NOMO-1 treated with dmso at 0.1 percent for 144 hours (cell line): ENCODE data around the gene ADIPOR2.

Experiments used
- DNase-seq: peaks from one replicate; lab custom pipeline; 2025; ENCODE audit not compliant: unreplicated experiment; lab: John Stamatoyannopoulos, UW

The ADIPOR2 gene

DNA sequence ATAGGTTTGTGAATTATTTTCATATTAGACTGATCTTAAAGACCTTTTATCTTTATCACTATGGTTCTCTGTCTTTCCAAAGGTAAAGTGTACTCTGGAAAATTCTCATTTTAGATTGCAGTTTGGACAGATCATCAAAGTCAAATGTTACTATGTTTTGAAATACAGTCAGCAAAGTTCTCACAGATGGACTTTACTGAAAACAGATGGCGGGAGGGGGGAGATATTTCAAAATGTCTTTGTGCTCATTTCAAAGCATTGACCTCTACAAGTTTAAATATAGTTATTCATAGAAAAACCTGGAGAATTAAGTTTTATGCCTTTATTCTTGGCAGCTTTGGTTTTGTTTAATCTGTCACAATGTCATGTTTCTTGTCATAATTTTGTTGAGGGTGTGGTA lies 77.7 kb downstream of the ADIPOR2 start:
- no peak for DNase-seq

DNA sequence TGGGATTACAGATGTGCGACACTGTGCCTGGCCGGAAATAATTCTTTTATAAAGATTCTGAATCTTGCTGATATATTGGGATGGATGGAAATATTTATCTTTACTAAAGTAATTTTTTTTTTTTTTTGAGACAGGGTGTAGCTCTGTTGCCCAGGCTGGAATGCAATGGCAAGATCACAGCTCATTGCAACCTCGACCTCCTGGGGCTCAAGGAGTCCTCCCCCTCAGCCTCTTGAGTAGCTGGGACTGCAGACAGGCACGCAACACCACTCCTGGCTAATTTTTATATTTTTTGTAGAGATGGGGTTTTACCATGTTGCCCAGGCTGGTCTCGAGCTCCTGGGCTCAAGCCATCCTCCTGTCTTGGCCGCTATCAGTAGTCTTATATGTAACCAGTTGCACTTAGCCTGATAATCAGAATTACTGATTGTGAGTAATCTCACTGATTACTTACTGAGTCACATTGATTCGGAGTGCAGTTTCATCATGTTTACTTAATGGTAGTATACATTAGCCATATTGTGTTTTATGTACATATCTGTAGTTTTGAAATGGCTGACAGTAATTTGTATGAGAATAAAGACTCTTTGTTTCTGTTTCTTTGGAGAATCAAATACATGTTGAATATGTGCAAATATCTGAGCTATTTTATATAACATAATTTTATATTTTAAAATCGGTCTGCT lies 79.1 kb downstream of the ADIPOR2 start:
- DNase-seq = no peak

DNA sequence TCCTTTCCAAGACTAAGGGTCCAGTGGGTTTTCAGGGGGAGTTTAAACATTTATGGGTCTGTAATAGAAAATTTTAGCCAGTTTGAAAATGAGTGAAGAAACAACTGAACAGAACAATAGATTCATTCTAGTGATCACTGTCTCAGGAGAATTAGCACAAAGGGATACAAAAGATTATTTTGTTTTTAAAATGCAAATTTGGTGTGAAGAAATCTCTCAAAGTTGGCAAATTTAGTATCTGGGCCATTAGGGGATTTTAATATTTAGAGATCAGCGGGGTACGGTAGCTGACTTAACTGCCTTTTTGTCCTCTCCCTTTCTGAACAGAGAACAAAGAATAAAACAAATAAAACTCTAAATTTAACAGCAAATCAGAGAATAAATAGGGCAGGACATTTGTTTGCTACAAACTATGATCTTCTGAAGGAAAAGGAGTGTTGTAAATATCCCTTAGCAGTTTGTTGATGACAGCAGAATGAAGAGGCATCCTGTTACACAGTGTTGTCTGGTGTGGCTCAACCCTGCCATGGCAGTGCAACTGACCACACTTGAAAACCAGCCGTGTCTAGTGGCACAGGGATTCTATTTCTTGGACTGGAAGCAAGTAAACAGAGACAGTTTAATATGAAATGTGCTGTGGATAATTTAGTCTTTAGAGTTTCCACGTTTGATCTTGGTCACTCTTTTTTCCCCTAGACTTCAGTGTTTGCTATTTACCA lies 83.2 kb downstream of the ADIPOR2 start:
- DNase-seq = no peak

DNA sequence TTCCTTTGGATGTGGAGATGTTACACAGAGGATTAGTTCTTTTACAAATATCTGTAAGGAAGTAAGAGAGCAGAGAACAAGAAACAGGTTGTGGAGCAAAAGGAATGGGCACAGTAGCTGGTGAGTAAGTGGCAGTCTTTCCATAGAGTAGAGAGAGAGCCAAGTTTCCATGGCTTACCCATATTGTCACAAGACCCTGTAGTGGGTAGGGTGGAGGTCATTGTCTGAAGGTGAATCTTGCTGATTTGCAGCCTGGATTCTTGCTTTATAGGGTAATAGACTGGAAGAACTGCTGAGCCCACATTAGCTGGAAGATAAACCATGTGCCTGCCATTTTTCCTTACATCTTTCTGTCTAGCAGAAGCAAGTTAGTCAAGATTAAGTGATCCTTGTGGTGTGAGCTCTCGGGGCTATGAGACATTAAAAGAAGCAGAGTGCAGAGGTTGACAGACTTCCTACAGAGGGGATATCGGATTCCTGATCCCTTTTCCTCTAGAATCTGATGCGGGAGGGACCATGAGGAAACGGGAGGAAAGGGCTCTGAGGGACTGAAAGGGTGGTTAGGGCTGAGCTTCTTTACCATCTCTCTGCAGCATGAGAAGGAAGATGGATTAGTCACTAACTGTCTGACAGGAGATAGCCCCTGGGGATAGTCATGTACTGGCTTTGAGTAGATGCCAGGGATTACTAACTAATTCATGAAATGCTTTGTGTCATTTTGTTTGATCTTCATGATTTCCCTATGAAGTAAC lies 85.5 kb downstream of the ADIPOR2 start:
- DNase-seq = no peak

DNA sequence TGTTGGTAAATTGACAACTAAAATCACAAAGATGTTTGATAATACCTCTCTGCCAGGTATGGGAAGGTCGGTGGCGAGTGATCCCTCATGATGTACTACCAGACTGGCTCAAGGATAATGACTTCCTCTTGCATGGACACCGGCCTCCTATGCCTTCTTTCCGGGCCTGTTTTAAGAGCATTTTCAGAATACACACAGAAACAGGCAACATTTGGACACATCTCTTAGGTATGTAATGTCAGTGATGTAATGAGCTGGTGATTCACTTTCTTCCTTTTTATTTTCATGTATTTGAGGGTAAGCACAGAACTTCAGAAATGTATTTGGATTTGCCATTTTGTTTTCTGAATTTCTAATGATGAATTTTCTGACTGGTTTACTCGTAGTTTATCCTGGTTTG lies 86.9 kb downstream of the ADIPOR2 start:
- no peak for DNase-seq

DNA sequence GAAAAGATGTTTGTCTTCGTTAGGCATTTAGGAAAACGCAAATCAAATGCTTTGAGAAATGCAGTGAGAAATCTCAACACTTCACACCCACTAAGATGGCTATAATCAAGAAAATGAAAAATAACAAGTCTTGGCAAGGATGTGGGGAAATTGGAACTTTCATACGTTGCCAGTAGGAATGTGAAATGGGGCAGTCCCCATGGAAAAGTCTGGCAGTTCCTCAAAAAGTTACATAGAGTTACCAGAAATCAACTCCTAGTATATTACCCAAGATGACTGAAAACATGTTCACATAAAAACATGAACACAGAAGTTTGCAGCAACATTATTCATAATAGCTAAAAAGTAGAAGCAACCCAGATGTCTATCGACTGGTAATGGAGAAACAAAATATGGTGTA lies 88.0 kb downstream of the ADIPOR2 start:
- DNase-seq = no peak

DNA sequence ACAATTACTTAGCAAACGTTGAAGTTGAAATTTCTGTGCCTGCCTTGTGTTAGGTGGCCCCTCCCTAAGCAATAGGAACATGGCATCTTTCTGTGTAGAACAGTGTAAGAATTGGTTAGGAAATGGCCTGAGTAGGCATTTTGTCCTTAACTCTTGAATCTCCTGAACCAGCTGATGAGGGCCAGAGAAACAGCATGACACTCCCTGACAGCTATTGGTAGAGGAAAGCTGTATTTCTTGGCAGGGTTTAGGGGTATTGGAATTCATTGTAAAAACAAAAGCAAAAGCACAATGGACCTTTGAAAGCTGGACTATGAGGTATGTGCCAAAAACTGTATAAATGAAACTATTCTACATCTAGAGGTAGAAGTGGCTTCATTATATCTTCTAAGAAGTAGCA lies 88.9 kb downstream of the ADIPOR2 start:
- no peak for DNase-seq

DNA sequence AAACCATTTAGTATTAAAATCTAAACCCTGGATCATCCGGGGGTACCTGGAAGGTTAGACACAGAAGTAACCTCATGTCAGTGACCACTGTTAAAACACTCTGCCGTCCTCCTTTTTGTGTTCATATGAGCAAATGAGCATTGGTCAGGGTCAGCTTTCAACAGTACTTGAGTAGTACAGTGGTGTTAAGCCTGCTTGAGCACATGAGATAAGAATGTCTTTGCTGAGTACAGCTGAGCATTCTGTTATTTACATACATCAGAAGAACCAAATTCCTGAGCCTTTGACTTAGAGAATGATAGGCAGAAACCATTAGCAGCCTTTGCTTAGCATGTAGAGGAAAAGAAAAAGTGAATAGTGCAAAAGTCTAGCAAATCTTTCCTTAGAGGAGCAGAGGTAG lies 90.9 kb downstream of the ADIPOR2 start:
- DNase-seq = no peak

DNA sequence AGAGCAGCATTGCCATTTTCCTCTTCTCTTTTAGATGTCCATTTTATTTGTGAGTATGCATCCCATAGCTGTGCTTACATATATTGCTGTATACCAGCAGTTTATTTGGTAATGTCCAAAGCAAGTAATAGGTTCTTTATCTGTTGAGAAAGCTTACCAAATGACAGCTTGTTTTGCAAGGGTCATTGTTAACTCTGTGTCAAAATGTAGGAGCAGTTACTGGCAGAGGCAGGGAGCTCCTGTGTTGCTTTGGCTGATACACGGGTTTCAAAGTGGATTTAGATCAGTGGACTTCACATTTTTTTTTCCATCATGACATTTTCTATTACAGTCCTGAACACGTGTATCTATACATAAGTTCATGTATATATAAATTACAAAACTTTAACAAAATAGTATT lies 91.3 kb downstream of the ADIPOR2 start:
- no peak for DNase-seq

DNA sequence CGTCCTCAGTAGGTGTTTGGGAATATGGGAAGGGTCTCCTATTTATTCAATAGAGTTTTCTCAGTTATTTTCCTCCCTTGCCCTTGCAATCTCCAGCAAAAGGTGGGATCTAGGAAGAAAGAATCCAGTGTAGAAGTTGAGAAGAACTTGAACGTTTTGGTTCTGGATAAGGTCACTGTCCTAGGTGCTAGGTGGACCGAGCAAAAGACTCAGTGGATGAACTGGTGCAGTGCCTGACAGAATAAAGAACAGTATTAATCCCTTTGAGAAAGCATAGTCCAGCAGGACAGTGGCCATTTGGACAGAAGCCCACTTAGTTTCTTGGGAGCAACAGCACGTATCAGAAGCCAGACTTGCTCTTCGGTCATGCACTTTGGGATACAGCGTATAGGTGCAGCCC lies 96.8 kb downstream of the ADIPOR2 start:
- no peak for DNase-seq

DNA sequence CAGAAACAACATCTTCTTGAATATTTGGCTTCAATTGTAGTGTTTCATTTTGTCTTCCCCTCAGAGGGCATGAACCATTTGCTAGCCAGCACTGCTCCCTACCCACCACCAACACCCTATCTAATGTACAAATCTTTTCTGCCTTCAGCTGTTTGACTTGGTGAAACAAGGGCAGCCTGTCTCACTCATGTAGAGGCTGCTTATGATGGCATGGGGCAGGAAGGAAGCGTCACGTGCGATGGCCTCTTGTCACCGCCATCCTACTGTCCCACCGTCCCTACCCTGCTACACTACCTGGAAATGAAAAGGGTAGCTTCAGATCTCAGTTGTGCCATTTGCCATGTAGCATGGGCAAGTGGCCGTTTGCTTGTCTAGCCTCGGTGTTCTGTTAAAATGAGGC lies 99.6 kb downstream of the ADIPOR2 start:
- no peak for DNase-seq

DNA sequence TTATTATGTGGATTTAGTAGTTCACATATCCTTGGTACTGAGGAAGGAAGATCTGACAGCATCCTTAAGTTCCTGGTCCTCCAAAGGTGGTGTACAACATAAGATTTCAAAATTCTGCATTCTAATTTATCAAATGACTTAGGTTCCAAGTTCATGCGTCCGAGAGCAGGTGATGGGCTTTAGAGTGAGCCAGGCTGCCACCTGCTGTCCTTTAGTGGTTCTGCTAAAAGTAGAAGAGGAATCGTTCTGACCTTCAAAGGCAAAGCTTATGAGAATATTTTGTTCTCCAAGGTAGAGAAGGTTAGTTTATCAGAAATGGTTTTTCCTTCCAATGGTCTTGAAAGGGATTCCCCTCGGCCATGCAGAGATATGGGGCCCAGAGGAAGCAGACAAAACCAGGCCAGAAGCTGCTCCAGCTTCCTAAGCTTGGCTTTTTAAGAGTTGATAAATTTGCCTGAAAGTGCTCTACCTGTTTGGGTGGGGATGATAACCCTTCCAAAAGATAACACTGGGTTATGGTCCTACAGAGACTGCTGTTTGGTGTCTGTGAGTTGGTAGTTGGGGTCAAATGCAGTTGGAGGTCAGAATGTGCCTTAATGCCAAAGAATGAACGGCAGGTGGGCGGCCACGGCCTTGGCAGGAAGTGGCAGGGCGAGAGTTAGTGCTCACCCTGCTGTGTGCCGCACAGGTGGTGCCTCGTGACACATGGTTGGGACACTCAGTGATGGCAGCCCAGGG lies 100.4 kb downstream of the ADIPOR2 start:
- DNase-seq = peak; percentile 52

DNA sequence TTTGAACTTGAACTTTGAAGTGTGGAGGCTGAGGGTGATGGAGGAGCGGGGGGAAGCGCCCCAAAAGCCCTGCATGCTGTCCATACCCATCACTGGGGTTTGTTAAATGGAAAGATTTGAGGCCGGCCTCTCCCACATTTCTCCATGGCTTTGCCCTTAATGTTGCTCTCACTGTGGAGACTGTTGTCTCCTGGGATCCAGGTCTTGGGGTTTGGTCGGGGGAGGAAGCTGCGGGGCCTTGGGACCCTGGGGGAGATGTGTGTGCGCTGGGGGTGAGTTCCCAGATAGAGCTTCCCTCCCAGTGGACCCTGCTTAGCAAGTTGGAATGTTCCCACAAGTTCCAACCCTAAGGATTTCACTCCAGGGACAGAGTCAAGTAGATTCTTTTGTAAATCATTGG lies 101.5 kb downstream of the ADIPOR2 start:
- no peak for DNase-seq

DNA sequence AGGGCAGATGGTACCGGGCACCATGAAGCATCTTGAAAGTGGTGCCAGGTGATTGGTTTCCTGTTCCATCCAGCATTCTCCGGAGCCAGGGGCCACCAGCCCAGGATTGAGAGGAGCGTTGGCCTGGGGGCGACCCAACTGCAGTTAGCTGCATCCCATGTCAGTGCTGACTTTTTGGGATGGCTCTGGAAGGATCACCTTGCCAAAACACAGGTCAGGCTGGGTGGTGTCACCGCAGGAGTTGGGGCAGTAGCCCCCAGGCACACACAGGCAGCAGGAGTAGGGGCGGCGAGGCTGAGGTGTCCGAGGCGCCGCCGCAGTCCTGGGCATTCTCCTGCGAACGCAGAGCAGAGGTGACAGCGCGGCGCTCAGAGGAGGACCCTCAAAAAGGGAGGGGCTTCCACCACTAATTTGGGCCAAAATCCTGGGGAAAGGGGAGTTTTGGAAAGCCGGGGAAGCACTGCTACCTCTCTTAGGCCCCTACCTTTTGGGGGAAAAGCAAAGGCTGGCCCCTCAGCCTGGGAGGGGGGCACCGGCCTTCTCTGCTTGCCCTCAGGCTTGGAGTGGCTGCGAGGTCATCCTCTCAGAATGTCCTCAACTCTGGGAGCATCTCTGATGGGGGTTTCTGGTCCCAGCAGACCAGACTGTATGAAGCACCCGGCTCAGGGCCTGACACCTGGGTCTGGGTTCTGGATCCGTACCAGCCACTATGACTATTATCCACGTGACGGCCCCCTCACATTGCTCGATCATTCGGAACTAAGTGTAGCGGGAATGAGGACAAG lies 102.7 kb downstream of the ADIPOR2 start:
- DNase-seq = no peak

DNA sequence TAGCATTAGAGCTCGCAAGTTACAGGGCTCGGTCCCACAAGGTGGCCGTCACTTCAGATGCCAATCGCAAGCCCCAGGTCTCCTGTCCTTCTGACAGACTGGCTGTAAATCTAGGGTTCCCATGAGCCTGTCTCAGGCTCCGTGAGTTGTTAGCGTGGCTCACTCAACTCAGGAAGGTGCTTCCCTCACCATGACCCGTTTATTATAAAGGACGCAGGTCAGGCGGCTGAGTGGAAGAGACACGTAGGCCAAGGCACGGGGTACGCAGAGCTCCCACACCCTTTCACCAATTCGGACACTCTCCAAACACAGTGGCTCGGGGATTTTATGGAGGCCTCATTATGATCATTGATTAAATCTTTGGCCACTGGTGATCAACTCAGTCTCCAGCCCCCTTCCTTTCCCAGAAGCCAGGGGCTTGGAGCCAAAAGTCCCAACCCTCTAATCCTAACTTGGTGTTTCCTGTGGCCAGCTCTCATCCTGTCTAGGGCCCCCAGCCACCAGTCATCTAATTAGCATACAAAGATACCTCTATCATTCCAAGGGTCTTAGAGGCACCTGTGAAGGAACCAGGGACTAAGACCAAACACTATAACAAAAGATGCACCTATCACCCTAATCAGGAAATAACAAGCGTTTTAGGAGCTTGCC lies 103.7 kb downstream of the ADIPOR2 start:
- no peak for DNase-seq

DNA sequence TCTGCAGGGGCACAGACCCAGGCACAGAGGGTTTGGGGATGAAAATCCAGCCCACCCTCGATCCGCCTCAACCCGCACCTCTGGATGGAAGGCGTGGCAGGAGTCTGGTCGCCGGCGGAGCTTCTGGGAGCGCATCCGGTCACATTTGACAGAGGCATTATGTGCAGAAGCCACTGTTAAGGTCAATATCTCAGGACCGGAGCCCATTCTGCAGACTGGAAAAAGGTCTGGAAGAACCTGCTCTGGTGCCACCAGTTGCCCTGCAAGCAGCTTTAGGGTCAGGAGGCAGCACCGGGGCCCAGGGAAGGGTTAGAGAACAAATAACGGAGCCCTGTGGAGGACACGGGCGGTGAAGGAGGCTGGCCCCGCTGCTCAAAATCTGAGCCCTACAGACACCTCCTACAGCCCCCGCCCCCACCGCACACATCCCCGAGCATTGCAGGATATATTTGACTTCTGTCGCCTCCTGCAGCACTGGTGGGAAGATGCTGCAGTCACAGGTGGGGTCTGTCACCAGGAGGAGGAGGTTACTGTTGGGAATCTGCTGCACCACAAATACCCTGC lies 104.4 kb downstream of the ADIPOR2 start:
- no peak for DNase-seq

DNA sequence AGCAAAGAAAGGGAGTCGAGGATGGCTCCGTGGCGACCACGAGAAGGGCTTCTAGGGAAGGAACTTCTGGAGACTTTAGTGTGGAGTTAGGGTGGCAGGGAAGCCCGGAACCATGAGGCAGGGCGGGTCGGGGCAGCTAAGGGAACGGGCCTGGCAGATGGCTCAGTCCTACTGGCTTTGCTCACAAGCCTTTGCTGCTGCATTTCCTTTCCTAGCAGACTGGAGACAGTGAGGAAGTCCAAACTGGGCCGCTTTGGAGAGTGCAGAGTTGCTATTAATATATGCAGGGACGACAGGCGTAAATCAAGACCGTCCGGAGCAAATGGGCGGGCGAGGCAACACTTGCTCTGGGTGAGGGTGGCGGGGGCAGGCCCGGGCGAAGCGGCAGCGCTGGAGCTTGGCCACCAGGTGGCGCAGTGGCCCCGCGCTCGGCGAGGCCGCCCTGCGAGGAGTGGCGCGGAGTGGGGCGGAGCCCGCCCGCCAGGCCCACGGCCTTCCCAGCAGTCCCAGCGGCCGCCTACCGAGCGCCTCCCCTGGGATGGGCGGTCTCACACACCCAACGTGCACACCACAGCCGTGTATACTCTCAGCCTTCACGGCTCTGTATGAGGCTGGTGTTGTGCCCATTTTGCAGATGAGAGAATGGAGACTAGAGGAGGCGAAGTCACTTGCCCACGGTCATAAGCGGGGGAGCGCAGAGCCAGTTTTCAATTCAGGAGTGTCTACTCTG lies 105.1 kb downstream of the ADIPOR2 start:
- DNase-seq = peak; percentile 94

DNA sequence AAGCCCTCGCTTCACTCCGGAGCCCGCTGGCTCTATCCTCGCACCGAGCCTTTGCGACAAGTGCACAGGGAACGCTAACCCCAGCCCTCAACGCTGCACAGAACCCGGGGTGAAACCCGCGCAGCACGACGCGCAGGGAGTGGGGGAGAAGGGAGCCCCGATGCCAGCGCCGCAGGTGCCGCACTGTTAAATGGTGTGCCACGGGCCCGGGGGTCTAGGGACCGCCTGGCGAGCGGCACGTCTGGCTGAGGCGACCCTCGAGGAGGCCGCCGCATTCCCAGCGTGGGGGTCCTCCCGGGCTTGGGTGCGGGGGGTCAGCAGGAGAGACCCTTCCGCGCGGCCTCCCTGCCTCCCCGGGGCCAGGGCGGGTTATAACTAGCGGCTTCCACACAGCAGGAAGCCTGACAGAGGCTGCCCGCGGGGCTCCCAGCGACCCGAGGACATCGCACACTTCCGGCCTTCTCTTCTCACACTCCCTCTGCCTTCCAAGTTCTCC lies 105.7 kb downstream of the ADIPOR2 start:
- peak; percentile 58 for DNase-seq
